HG02798 (cell line): ENCODE data around the gene WNT11.
A peak's percentile ranks its signal among the peaks of the same experiment; 100 is the strongest.

Experiments
- ATAC-seq: cut with Tn5 transposase; IDR thresholded peaks from one replicate; pipeline ENCODE4 v1.9.1; 2021; ENCODE audit warnings: mild to moderate bottlenecking; ENCODE audit not compliant: unreplicated experiment, poor library complexity

WNT11 gene

GRCh38 chr11:76184551-76184993 lies 21.7 kb downstream of the WNT11 start:
- no peak for ATAC-seq

- no peak for ATAC-seq
Measured at GRCh38 chr11:76181371-76181770, 24.9 kb downstream of the WNT11 start.

GRCh38 chr11:76179147-76179546 lies 27.2 kb downstream of the WNT11 start:
- no peak for ATAC-seq

- no peak for ATAC-seq
Measured at GRCh38 chr11:76177250-76177686, 29.0 kb downstream of the WNT11 start.

- no peak for ATAC-seq
Measured at GRCh38 chr11:76176463-76176862, 29.8 kb downstream of the WNT11 start.

GRCh38 chr11:76175783-76176182 lies 30.5 kb downstream of the WNT11 start:
- no peak for ATAC-seq

GRCh38 chr11:76174330-76174729 lies 32.0 kb downstream of the WNT11 start:
- ATAC-seq, result no peak

GRCh38 chr11:76173663-76174062 lies 32.6 kb downstream of the WNT11 start:
- no peak for ATAC-seq

- no peak for ATAC-seq
Measured at GRCh38 chr11:76172583-76172982, 33.7 kb downstream of the WNT11 start.

- ATAC-seq, result no peak
Measured at GRCh38 chr11:76170468-76170867, 35.8 kb downstream of the WNT11 start.

GRCh38 chr11:76169473-76169896 lies 36.8 kb downstream of the WNT11 start:
- peak; percentile 71 for ATAC-seq

GRCh38 chr11:76167590-76167989 lies 38.7 kb downstream of the WNT11 start:
- ATAC-seq, result no peak

GRCh38 chr11:76166314-76166713 lies 40.0 kb downstream of the WNT11 start:
- ATAC-seq, result peak; percentile 54

GRCh38 chr11:76164861-76165751 lies 41.2 kb downstream of the WNT11 start:
- ATAC-seq, result no peak

GRCh38 chr11:76164081-76164480 lies 42.2 kb downstream of the WNT11 start:
- no peak for ATAC-seq

- ATAC-seq, result no peak
Measured at GRCh38 chr11:76163289-76163880, 42.9 kb downstream of the WNT11 start.

- ATAC-seq, result no peak
Measured at GRCh38 chr11:76162336-76163288, 43.7 kb downstream of the WNT11 start.

GRCh38 chr11:76161261-76161961 lies 44.9 kb downstream of the WNT11 start:
- ATAC-seq, result no peak

- no peak for ATAC-seq
Measured at GRCh38 chr11:76160856-76161255, 45.4 kb downstream of the WNT11 start.
